SHP77 (cell line): ENCODE measurements around the gene ARPC1A.
"Not testable (repeated sequence)": the region's sequence is repeated elsewhere in the genome, so short reads cannot be mapped to it uniquely, and the experiment has no call there.

Experiments
- DNase-seq, 2 experiments: peaks; one replicate each; lab custom pipeline; 2025; lab: John Stamatoyannopoulos, UW

Gene ARPC1A

GRCh38 chr7:99325592-99326407 is at the start of gene ARPC1A:
TSS of gene ARPC1A (plus strand) at chr7:99325898. CDS start at chr7:99333354, 7,456 bp downstream.
- peak; percentile 81 to 83 for DNase-seq

GRCh38 chr7:99278180-99278579 is 47.5 kb upstream of the ARPC1A start:
- no peak for DNase-seq

- not testable (repeated sequence) for DNase-seq
These were observed 41.5 kb upstream of the ARPC1A start for GRCh38 chr7:99284165-99284564.

GRCh38 chr7:99287779-99288534 is 37.7 kb upstream of the ARPC1A start:
- no peak for DNase-seq

GRCh38 chr7:99289185-99289584 is 36.5 kb upstream of the ARPC1A start:
- DNase-seq, result no peak

- not testable (repeated sequence) for DNase-seq
These were observed 35.5 kb upstream of the ARPC1A start for GRCh38 chr7:99290148-99290547.

- DNase-seq, result peak in 1 of 2 experiments; percentile 13
These were observed 34.6 kb upstream of the ARPC1A start for GRCh38 chr7:99290980-99291607.

- DNase-seq, result no peak
These were observed 33.6 kb upstream of the ARPC1A start for GRCh38 chr7:99292127-99292526.

- no peak for DNase-seq
These were observed 32.5 kb upstream of the ARPC1A start for GRCh38 chr7:99293167-99293566.

GRCh38 chr7:99293650-99294049 is 32.0 kb upstream of the ARPC1A start:
- no peak for DNase-seq

- DNase-seq, result no peak
These were observed 29.2 kb upstream of the ARPC1A start for GRCh38 chr7:99296471-99296870.

GRCh38 chr7:99301496-99301895 is 24.2 kb upstream of the ARPC1A start:
- no peak for DNase-seq

GRCh38 chr7:99305473-99306260 is 20.0 kb upstream of the ARPC1A start:
- no peak for DNase-seq

GRCh38 chr7:99308461-99309074 is 17.1 kb upstream of the ARPC1A start:
- no peak for DNase-seq

GRCh38 chr7:99309111-99309510 is 16.6 kb upstream of the ARPC1A start:
- no peak for DNase-seq

- no peak for DNase-seq
These were observed 15.7 kb upstream of the ARPC1A start for GRCh38 chr7:99310004-99310403.

- no peak for DNase-seq
These were observed 14.0 kb upstream of the ARPC1A start for GRCh38 chr7:99311702-99312101.

- peak; percentile 16 to 37 for DNase-seq
These were observed 13.1 kb upstream of the ARPC1A start for GRCh38 chr7:99312316-99313203.

GRCh38 chr7:99313204-99313573 is 12.5 kb upstream of the ARPC1A start:
- no peak for DNase-seq

- no peak for DNase-seq
These were observed 11.2 kb upstream of the ARPC1A start for GRCh38 chr7:99314504-99314903.
